H1 (cell line): ENCODE data around the gene LRIG2. TPM values are rescaled to one million over a fixed set of nuclear protein-coding genes. Genes with fewer than 3 reads are reported as not detected.

ENCODE experiments used
- CTCF ChIA-PET: fragments of 300-600 bp; sonication (Branson Sonifier 250); formaldehyde crosslinking; loops from one replicate; lab custom pipeline; 2021; ENCODE audit not compliant: partially characterized antibody; lab: Charles Lee
- POLR2A ChIA-PET: fragments of 300-600 bp; sonication (Branson Sonifier 250); formaldehyde crosslinking; loops from one replicate; lab custom pipeline; 2021; ENCODE audit warnings: inconsistent platforms; ENCODE audit not compliant: partially characterized antibody; lab: Charles Lee
- DNase-seq, 2 experiments: peaks; one replicate each; pipeline versions ENCODE4 v3.0.0 to v3.0.0-alpha.2; 2010 to 2022; ENCODE audit warnings: low spot score in 2 of 2, low read depth in 1 of 2, mixed read lengths in 1 of 2
- FAIRE-seq: peaks from 2 replicates; lab custom pipeline; 2011; peaks lifted over from hg19 to GRCh38; lab: Jason Lieb, UNC
- H2AFZ ChIP-seq: 2 replicates; pipeline ENCODE4 v1.8.1; 2012; ENCODE audit warnings: low read length, inconsistent platforms
- H2AK5ac ChIP-seq: 2 replicates; pipeline ENCODE4 v1.6.1; 2013; ENCODE audit warnings: low read depth, low read length
- H2BK120ac ChIP-seq: replicated peaks from 2 replicates; pipeline ENCODE3; 2013; ENCODE audit warnings: low read depth, low read length, inconsistent platforms
- H2BK12ac ChIP-seq: 2 replicates; pipeline ENCODE4 v1.6.1; 2013; ENCODE audit warnings: low read depth, low read length
- H2BK15ac ChIP-seq: 2 replicates; pipeline ENCODE4 v1.6.1; 2013; ENCODE audit warnings: low read length
- H2BK20ac ChIP-seq: 2 replicates; pipeline ENCODE4 v1.6.1; 2013; ENCODE audit warnings: low read length
- H2BK5ac ChIP-seq: 2 replicates; pipeline ENCODE4 v1.6.1; 2013; ENCODE audit warnings: low read depth, low read length
- H3K14ac ChIP-seq: 2 replicates; pipeline ENCODE4 v1.6.1; 2013; ENCODE audit warnings: inconsistent platforms; ENCODE audit not compliant: insufficient read length
- H3K18ac ChIP-seq: 2 replicates; pipeline ENCODE4 v1.6.1; 2013; ENCODE audit warnings: low read length; ENCODE audit errors: extremely low read depth
- H3K23ac ChIP-seq: 2 replicates; pipeline ENCODE4 v1.6.1; 2013; ENCODE audit warnings: inconsistent platforms; ENCODE audit not compliant: insufficient read length
- H3K23me2 ChIP-seq: 2 replicates; pipeline ENCODE4 v1.6.1; 2013; ENCODE audit warnings: low read depth, low read length
- H3K27ac ChIP-seq: 2 replicates; pipeline ENCODE4 v1.6.1; 2011; ENCODE audit warnings: low read depth, low read length, inconsistent platforms
- H3K27me3 ChIP-seq, 4 experiments: replicated peaks in 1 of 4; 1 replicate in 1 of 4; 2 replicates in 3 of 4; pipeline versions ENCODE4 v1.6.1 to v1.8.1; 2011 to 2013; ENCODE audit warnings: low read length in 3 of 4, mild to moderate bottlenecking in 3 of 4, inconsistent platforms in 2 of 4, mixed read lengths in 2 of 4, moderate library complexity in 1 of 4; ENCODE audit not compliant: control insufficient read depth in 3 of 4, insufficient read depth in 3 of 4; ENCODE audit errors: extremely low read depth in 1 of 4
- H3K36me3 ChIP-seq, 4 experiments: 2 replicates each; pipeline versions ENCODE4 v1.6.1 to v1.8.1; 2011 to 2013; ENCODE audit warnings: mild to moderate bottlenecking in 4 of 4, low read length in 3 of 4, moderate library complexity in 2 of 4, control low read depth in 1 of 4, inconsistent platforms in 1 of 4; ENCODE audit not compliant: insufficient read depth in 4 of 4, control insufficient read depth in 2 of 4
- H3K4ac ChIP-seq: replicated peaks from 2 replicates; pipeline ENCODE3; 2013; ENCODE audit warnings: low read length, low read depth, mixed read lengths, inconsistent platforms; ENCODE audit not compliant: insufficient read length
- H3K4me1 ChIP-seq, 4 experiments: replicated peaks in 1 of 4; 1 replicate in 1 of 4; 2 replicates in 3 of 4; pipeline versions ENCODE4 v1.6.1 to v1.8.1; 2011 to 2013; ENCODE audit warnings: low read length in 3 of 4, inconsistent platforms in 2 of 4, mixed read lengths in 1 of 4; ENCODE audit not compliant: insufficient read depth in 4 of 4, control insufficient read depth in 3 of 4
- H3K4me2 ChIP-seq, 2 experiments: 2 replicates each; pipeline versions ENCODE4 v1.6.1 to v1.8.1; 2011 to 2013; ENCODE audit warnings: low read depth in 2 of 2, low read length in 2 of 2, control low read depth in 1 of 2, inconsistent platforms in 1 of 2, mild to moderate bottlenecking in 1 of 2; ENCODE audit not compliant: insufficient read depth in 1 of 2
- H3K4me3 ChIP-seq, 4 experiments: fragments of 200-600, 300-600 bp in 1 of 4; sonication (generic), shearing (Covaris generic), sonication (Bioruptor Twin) in 1 of 4; 2 replicates each; pipeline versions ENCODE4 v1.5.1 to v1.8.1; 2011 to 2016; ENCODE audit warnings: low read length in 4 of 4, low read depth in 3 of 4, control low read depth in 2 of 4, inconsistent platforms in 2 of 4, mild to moderate bottlenecking in 2 of 4, mixed read lengths in 1 of 4, moderate library complexity in 1 of 4; ENCODE audit not compliant: insufficient read depth in 2 of 4; ENCODE audit errors: extremely low read depth in 1 of 4
- H3K56ac ChIP-seq: replicated peaks from 2 replicates; pipeline ENCODE3; 2013; ENCODE audit warnings: low read depth, mild to moderate bottlenecking, mixed read lengths, low read length, inconsistent platforms; ENCODE audit not compliant: insufficient read length
- H3K79me1 ChIP-seq: 2 replicates; pipeline ENCODE4 v1.6.1; 2013; ENCODE audit warnings: low read depth, low read length, control low read depth
- H3K79me2 ChIP-seq, 2 experiments: 2 replicates each; pipeline versions ENCODE4 v1.6.1 to v1.8.1; 2012 to 2013; ENCODE audit warnings: low read length in 2 of 2, mild to moderate bottlenecking in 2 of 2, inconsistent platforms in 1 of 2; ENCODE audit not compliant: insufficient read depth in 2 of 2, control insufficient read depth in 1 of 2
- H3K9ac ChIP-seq, 4 experiments: replicated peaks in 1 of 4; 1 replicate in 1 of 4; 2 replicates in 3 of 4; pipeline versions ENCODE4 v1.6.1 to v1.8.1; 2011 to 2013; ENCODE audit warnings: low read depth in 3 of 4, low read length in 3 of 4, control low read depth in 2 of 4, mild to moderate bottlenecking in 2 of 4, moderate library complexity in 2 of 4, inconsistent platforms in 1 of 4; ENCODE audit errors: extremely low read depth in 1 of 4
- H3K9me3 ChIP-seq, 2 experiments: 2 replicates each; pipeline versions ENCODE4 v1.6.1 to v1.8.1; 2012 to 2013; ENCODE audit warnings: mild to moderate bottlenecking in 2 of 2, moderate library complexity in 2 of 2, control low read depth in 1 of 2, inconsistent platforms in 1 of 2, low read depth in 1 of 2, low read length in 1 of 2, mixed read lengths in 1 of 2; ENCODE audit not compliant: insufficient read depth in 2 of 2
- H4K20me1 ChIP-seq, 2 experiments: replicated peaks in 1 of 2; 2 replicates each; pipeline versions ENCODE3 to v1.8.1; 2011 to 2013; ENCODE audit warnings: inconsistent platforms in 2 of 2, low read length in 2 of 2, mild to moderate bottlenecking in 1 of 2; ENCODE audit not compliant: insufficient read depth in 2 of 2, control insufficient read depth in 1 of 2
- H4K5ac ChIP-seq: 2 replicates; pipeline ENCODE4 v1.6.1; 2013; ENCODE audit warnings: low read length, low read depth, mixed read lengths, inconsistent platforms; ENCODE audit not compliant: insufficient read length
- H4K8ac ChIP-seq: 2 replicates; pipeline ENCODE4 v1.8.0; 2013; ENCODE audit warnings: mild to moderate bottlenecking, moderate library complexity, low read length, inconsistent platforms; ENCODE audit not compliant: insufficient read depth; ENCODE audit errors: extremely low read depth
- H4K91ac ChIP-seq: replicated peaks from 2 replicates; pipeline ENCODE3; 2013; ENCODE audit warnings: low read length, mixed read lengths, inconsistent platforms; ENCODE audit not compliant: insufficient read length
- HDAC2 ChIP-seq, 2 experiments: fragments of 300-600 bp in 1 of 2; sonication (generic) in 1 of 2; IDR thresholded peaks; 2 replicates each; pipeline ENCODE4 v1.6.1; 2011 to 2012; ENCODE audit warnings: low read depth in 2 of 2, low read length in 2 of 2, mild to moderate bottlenecking in 2 of 2, moderate library complexity in 2 of 2, borderline replicate concordance in 1 of 2, inconsistent platforms in 1 of 2
- NRF1 ChIP-seq: IDR thresholded peaks from 2 replicates; pipeline ENCODE4 v1.6.1; 2011; ENCODE audit warnings: mild to moderate bottlenecking, low read depth, low read length, improper control_type of control experiment
- WGBS, 2 experiments: shearing (Covaris generic) in 1 of 2; methylation state at CpG; one replicate each; pipeline versions ENCODE4 v1.1.6 to v1.1.7; 2013 to 2015; ENCODE audit warnings: low lambda C conversion rate in 2 of 2, mixed read lengths in 2 of 2, inconsistent platforms in 1 of 2, low coverage in 1 of 2, missing lambda C conversion rate in 1 of 2; ENCODE audit not compliant: insufficient replicate concordance in 2 of 2, insufficient coverage in 1 of 2, insufficient read length in 1 of 2; ENCODE audit errors: extremely low coverage in 1 of 2, missing lambda C conversion rate in 1 of 2; 5-methylcytosine and 5-hydroxymethylcytosine counted together
- polyA plus RNA-seq, 7 experiments: library from polyadenylated mRNA; depleted of rRNA in 3 of 7; stranded (reverse) in 5 of 7; unstranded in 2 of 7; fragments of >200 nt in 5 of 7; fragments of 200-250 nt in 2 of 7; gene quantifications; 1 replicate in 5 of 7; 2 replicates in 1 of 7; 4 replicates in 1 of 7; pipeline versions ENCODE4 v1.2.1 to v1.2.3, GENCODE V29; 2011 to 2013; ENCODE audit warnings: missing spikeins in 2 of 7, mixed read lengths in 2 of 7
- total RNA-seq: library from RNA; stranded (reverse); fragmentation: NEBNext Ultra II Directional; extraction: Animal tissue kit (Norgen Biotek cat#: 25700); gene quantifications from 2 replicates; pipeline ENCODE4 v1.2.1, GENCODE V29; 2021

The LRIG2 gene
- total and polyA plus RNA-seq, 2 of the 8 experiments (the other 6 are each of a cell fraction or from before 2014, with no cell fraction given): 16.2 to 20.9 TPM

GRCh38 chr1:113133038-113133437 is 60.0 kb downstream of the LRIG2 start:
- H2BK120ac ChIP-seq: no peak overlapping the region
- no peak overlapping the region for H2AFZ ChIP-seq
- no peaks in the 10 kb centered on the region for H3K23me2 ChIP-seq
- ChIA-PET CTCF (interaction anchor here (1.8 to 3.4 kb wide), 3 partner anchors 7 to 417 kb away, joined by 7 to 10 read pairs (median 9); partner anchors contain the start of gene PPM1J), POLR2A (interaction anchor here (0.5 to 0.8 kb wide), 2 partner anchors 15 to 53 kb away, joined by 3 read pairs; no protein-coding TSS in a partner anchor)
- no peak overlapping the region for H3K4me3 ChIP-seq
- no peak overlapping the region for H3K27ac ChIP-seq
- no peak for FAIRE-seq
- H2BK20ac ChIP-seq: no peak overlapping the region
- H4K5ac ChIP-seq: no peak overlapping the region
- H2BK5ac ChIP-seq: no peak overlapping the region
- H3K36me3 ChIP-seq: no peaks in the 10 kb centered on the region; a peak in 1 of 8 replicates
- WGBS, 2 experiments: 95% methylated on average over 4 of the region's 4 CpGs; no CpG with 5 or more reads in 1 of the 2 experiments
- H3K4ac ChIP-seq: no peak overlapping the region
- no peak overlapping the region for H3K4me2 ChIP-seq
- no peak overlapping the region for H3K14ac ChIP-seq
- H3K4me1 ChIP-seq: no peaks in the 10 kb centered on the region; a peak in 1 of 7 replicates
- H3K9ac ChIP-seq: no peak overlapping the region
- H3K56ac ChIP-seq: no peak overlapping the region
- H4K91ac ChIP-seq: no peak overlapping the region
- peaks cover 2 to 3% of the 10 kb centered on the region in 2 experiments for H4K20me1 ChIP-seq
- H3K79me2 ChIP-seq: no peaks in the 10 kb centered on the region
- H3K79me1 ChIP-seq: no peaks in the 10 kb centered on the region
- no peaks in the 10 kb centered on the region for H3K9me3 ChIP-seq
- H2BK15ac ChIP-seq: no peak overlapping the region
- no peak overlapping the region for H3K18ac ChIP-seq
- DNase-seq: no peak
- no peak overlapping the region for H2AK5ac ChIP-seq
- no peak overlapping the region for H3K23ac ChIP-seq
- no peaks in the 10 kb centered on the region for H3K27me3 ChIP-seq
- no peak overlapping the region for H2BK12ac ChIP-seq
- H4K8ac ChIP-seq: no peak overlapping the region
- TF ChIP-seq NRF1 (no peak), HDAC2 (IDR thresholded peaks at IDR 0.05; ENCODE audit: borderline replicate concordance in 1 of 2, low read depth in 2 of 2, low read length in 2 of 2) (no peak)
